H1 (cell line): Measurements from ENCODE around the gene OPN5.

Experiments
- CREB1 ChIP-seq: IDR thresholded peaks from 2 replicates; pipeline ENCODE4 v1.6.1; 2012; ENCODE audit warnings: inconsistent platforms
- EP300 ChIP-seq, 2 experiments: IDR thresholded peaks; 1 replicate in 1 of 2; 2 replicates in 1 of 2; pipeline ENCODE4 v1.6.1; 2011 to 2012; ENCODE audit warnings: low read depth in 2 of 2, low read length in 2 of 2, mild to moderate bottlenecking in 2 of 2, borderline replicate concordance in 1 of 2, inconsistent platforms in 1 of 2, moderate library complexity in 1 of 2
- EZH2 ChIP-seq: fragments of 200-600 bp; sonication (generic); IDR thresholded peaks from 2 replicates; pipeline ENCODE4 v1.7.1; 2012; ENCODE audit warnings: low read depth, mild to moderate bottlenecking, moderate library complexity, low read length, inconsistent platforms; ENCODE audit not compliant: severe bottlenecking
- HDAC6 ChIP-seq: IDR thresholded peaks from one replicate; pipeline ENCODE4 v1.7.1; 2012; ENCODE audit warnings: low read depth, mild to moderate bottlenecking, inconsistent platforms, low read length, moderate library complexity
- KDM1A ChIP-seq: fragments of 200-600, 300-600 bp; sonication (generic); IDR thresholded peaks from 2 replicates; pipeline ENCODE4 v1.7.1; 2016; ENCODE audit warnings: mild to moderate bottlenecking, low read length, borderline replicate concordance
- PHF8 ChIP-seq: fragments of 200-600 bp; sonication (generic); conservative IDR thresholded peaks from 2 replicates; pipeline ENCODE4 v1.7.1; 2012; ENCODE audit warnings: low read depth, mild to moderate bottlenecking, inconsistent platforms, low read length, moderate library complexity
- POLR2AphosphoS5 ChIP-seq: IDR thresholded peaks from 2 replicates; pipeline ENCODE4 v1.6.1; 2011; ENCODE audit warnings: low read depth, low read length
- RBBP5 ChIP-seq: IDR thresholded peaks from 2 replicates; pipeline ENCODE4 v1.7.1; 2012; ENCODE audit warnings: low read depth, mild to moderate bottlenecking, inconsistent platforms, low read length, moderate library complexity, borderline replicate concordance
- RNF2 ChIP-seq: fragments of 200-900, 300-1000 bp; sonication (generic); IDR thresholded peaks from 2 replicates; pipeline ENCODE4 v1.7.1; 2016; ENCODE audit warnings: borderline replicate concordance, low read depth, mild to moderate bottlenecking, antibody characterized with exemption, low read length; ENCODE audit not compliant: poor library complexity, severe bottlenecking; ENCODE audit errors: missing control alignments
- RXRA ChIP-seq: IDR thresholded peaks from 2 replicates; pipeline ENCODE4 v1.6.1; 2011; ENCODE audit warnings: low read depth, mild to moderate bottlenecking, low read length, moderate library complexity; ENCODE audit not compliant: insufficient read depth
- TF ChIP-seq, protein P1 (sequence below): IDR thresholded peaks from 2 replicates; pipeline ENCODE4 v1.6.1; 2011; ENCODE audit warnings: low read length, improper control_type of control experiment
- TF ChIP-seq, protein P2 (sequence below), 3 experiments: IDR thresholded peaks; 1 replicate in 2 of 3; 2 replicates in 1 of 3; pipeline versions ENCODE4 v1.5.1 to v1.6.1; 2011; ENCODE audit warnings: low read length in 3 of 3, mild to moderate bottlenecking in 3 of 3, inconsistent platforms in 2 of 3, low read depth in 1 of 3, moderate library complexity in 1 of 3; ENCODE audit not compliant: insufficient read depth in 1 of 3; ENCODE audit errors: control extremely low read depth in 1 of 3
- TF ChIP-seq, protein P3 (sequence below): IDR thresholded peaks from 2 replicates; pipeline ENCODE4 v1.6.1; 2011; ENCODE audit warnings: low read depth, mild to moderate bottlenecking, low read length; ENCODE audit not compliant: insufficient read depth
- TF ChIP-seq, protein P4 (sequence below): IDR thresholded peaks from 2 replicates; pipeline ENCODE4 v1.6.1; 2012; ENCODE audit warnings: inconsistent platforms

DNA sequence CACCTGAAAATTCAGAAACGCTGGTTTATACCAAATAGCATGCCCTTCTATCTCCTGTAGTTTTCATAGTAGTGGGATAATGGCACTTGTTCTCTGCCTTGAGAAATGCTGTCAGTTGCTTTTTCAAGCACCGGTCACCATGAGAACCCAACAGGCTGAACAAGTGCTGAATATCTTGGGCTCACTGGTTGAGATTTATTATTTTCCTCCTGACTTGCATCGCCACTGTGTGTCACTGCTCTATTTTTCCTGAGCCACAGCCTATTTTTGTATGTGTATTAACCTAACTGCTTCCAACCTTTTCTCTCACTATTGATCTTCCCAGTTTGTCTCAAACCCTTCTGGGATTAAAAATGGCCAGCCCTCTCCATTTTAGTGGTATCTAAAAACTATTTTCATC is 71.9 kb downstream of the OPN5 start:
- TF ChIP-seq, protein P1, sequence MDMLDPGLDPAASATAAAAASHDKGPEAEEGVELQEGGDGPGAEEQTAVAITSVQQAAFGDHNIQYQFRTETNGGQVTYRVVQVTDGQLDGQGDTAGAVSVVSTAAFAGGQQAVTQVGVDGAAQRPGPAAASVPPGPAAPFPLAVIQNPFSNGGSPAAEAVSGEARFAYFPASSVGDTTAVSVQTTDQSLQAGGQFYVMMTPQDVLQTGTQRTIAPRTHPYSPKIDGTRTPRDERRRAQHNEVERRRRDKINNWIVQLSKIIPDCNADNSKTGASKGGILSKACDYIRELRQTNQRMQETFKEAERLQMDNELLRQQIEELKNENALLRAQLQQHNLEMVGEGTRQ: no peak
- TF ChIP-seq, protein P2, sequence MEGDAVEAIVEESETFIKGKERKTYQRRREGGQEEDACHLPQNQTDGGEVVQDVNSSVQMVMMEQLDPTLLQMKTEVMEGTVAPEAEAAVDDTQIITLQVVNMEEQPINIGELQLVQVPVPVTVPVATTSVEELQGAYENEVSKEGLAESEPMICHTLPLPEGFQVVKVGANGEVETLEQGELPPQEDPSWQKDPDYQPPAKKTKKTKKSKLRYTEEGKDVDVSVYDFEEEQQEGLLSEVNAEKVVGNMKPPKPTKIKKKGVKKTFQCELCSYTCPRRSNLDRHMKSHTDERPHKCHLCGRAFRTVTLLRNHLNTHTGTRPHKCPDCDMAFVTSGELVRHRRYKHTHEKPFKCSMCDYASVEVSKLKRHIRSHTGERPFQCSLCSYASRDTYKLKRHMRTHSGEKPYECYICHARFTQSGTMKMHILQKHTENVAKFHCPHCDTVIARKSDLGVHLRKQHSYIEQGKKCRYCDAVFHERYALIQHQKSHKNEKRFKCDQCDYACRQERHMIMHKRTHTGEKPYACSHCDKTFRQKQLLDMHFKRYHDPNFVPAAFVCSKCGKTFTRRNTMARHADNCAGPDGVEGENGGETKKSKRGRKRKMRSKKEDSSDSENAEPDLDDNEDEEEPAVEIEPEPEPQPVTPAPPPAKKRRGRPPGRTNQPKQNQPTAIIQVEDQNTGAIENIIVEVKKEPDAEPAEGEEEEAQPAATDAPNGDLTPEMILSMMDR (IDR thresholded peaks at IDR 0.05; ENCODE audit: control extremely low read depth in 1 of 3, insufficient read depth in 1 of 3, low read depth in 1 of 3, low read length in 3 of 3): no peak
- TF ChIP-seq PHF8 (no peak), KDM1A (no peak), POLR2AphosphoS5 (no peak), RXRA (no peak), EZH2 (no peak), HDAC6 (no peak), RNF2 (no peak), EP300 (IDR thresholded peaks at IDR 0.05; ENCODE audit: borderline replicate concordance in 1 of 2, low read depth in 2 of 2, low read length in 2 of 2) (no peak), CREB1 (no peak), RBBP5 (no peak)
- TF ChIP-seq, protein P3, sequence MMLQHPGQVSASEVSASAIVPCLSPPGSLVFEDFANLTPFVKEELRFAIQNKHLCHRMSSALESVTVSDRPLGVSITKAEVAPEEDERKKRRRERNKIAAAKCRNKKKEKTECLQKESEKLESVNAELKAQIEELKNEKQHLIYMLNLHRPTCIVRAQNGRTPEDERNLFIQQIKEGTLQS: no peak
- TF ChIP-seq, protein P4, sequence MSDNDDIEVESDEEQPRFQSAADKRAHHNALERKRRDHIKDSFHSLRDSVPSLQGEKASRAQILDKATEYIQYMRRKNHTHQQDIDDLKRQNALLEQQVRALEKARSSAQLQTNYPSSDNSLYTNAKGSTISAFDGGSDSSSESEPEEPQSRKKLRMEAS: no peak
